ENCODE data around the gene GIMAP6. TPM values are rescaled to one million over a fixed set of nuclear protein-coding genes. Genes with fewer than 3 reads are reported as not detected.
"Not testable (repeated sequence)": the region's sequence is repeated elsewhere in the genome, so short reads cannot be mapped to it uniquely, and the experiment has no call there.

The GIMAP6 gene
- total and polyA plus RNA-seq, 2 of the 4 experiments (the other 2 are of a cell fraction), result not detected

GRCh38 chr7:150663802-150664494 lies 31.8 kb upstream of the GIMAP6 start:
- Histone ChIP-seq H2BK20ac (ENCODE audit: low read depth, low read length) (no peak overlapping the region), H3K14ac (replicated peaks; ENCODE audit: low read depth, low read length) (no peak overlapping the region), H3K27ac (ENCODE audit: insufficient read depth, low read length) (no peak overlapping the region), H3K4ac (ENCODE audit: low read depth, low read length) (no peak overlapping the region), H3K27me3 (ENCODE audit: control insufficient read depth, insufficient read depth, low read length) (no peaks in the 10 kb centered on the region), H3K9ac (ENCODE audit: low read depth, low read length) (no peak overlapping the region), H3K36me3 (ENCODE audit: control insufficient read depth, insufficient read depth, low read length) (no peaks in the 10 kb centered on the region), H3K9me3 (ENCODE audit: control insufficient read depth, insufficient read depth, low read length) (peaks cover 14% of the 10 kb centered on the region), H4K5ac (ENCODE audit: low read depth, low read length) (no peak overlapping the region), H3K4me2 (ENCODE audit: low read depth, low read length) (no peak overlapping the region), H3K4me3 (ENCODE audit: insufficient read depth, low read depth, low read length) (no peak overlapping the region), H2AFZ (replicated peaks; ENCODE audit: low read length, poor library complexity) (no peak overlapping the region), H3K4me1 (ENCODE audit: control insufficient read depth, insufficient read depth, low read length) (no peaks in the 10 kb centered on the region), H3K56ac (ENCODE audit: extremely low read depth, insufficient read depth, low read length) (no peak overlapping the region), H3K23ac (ENCODE audit: low read depth, low read length) (no peak overlapping the region), H3K79me1 (ENCODE audit: low read depth in 1 of 2, low read length in 2 of 2) (no peaks in the 10 kb centered on the region), H4K8ac (ENCODE audit: low read depth in 2 of 2, low read length in 2 of 2) (no peak overlapping the region), H2AK9ac (replicated peaks; ENCODE audit: low read depth, low read length, poor library complexity) (no peak overlapping the region), H3K18ac (ENCODE audit: low read depth, low read length) (no peak overlapping the region), H4K20me1 (ENCODE audit: insufficient read depth, low read length) (no peaks in the 10 kb centered on the region), H2AK5ac (ENCODE audit: low read depth, low read length) (no peak overlapping the region), H2BK15ac (ENCODE audit: low read depth, low read length) (no peak overlapping the region), H4K91ac (ENCODE audit: insufficient read depth, low read depth, low read length) (no peak overlapping the region), H2BK5ac (ENCODE audit: low read depth, low read length, poor library complexity, severe bottlenecking) (no peak overlapping the region), H2BK120ac (ENCODE audit: low read depth, low read length) (no peak overlapping the region), H3K9me1 (ENCODE audit: insufficient read depth, low read length) (no peaks in the 10 kb centered on the region)
- TF ChIP-seq RCOR1 (IDR thresholded peaks at IDR 0.05; ENCODE audit: insufficient replicate concordance, low read length) (no peak), CEBPB (IDR thresholded peaks at IDR 0.05; ENCODE audit: low read depth, low read length) (no peak), RFX5 (IDR thresholded peaks at IDR 0.05; ENCODE audit: low read depth, low read length) (no peak), ELK1 (IDR thresholded peaks at IDR 0.05; ENCODE audit: borderline replicate concordance, low read depth, low read length) (no peak)
- dilution Hi-C loops (cut with HindIII; ENCODE audit: low sequenced_read_pairs, unreplicated experiment) (no loop called here), intact Hi-C loops (cut with micrococcal nuclease) (no loop called here), in situ Hi-C loops (cut with MboI; ENCODE audit: low sequenced_read_pairs) (no loop called here)
- ChIA-PET CTCF (no interaction called here), POLR2A (ENCODE audit: unreplicated experiment) (no interaction called here)
- DNase-seq (no peak), ATAC-seq (ENCODE audit: low read depth) (no peak)
- WGBS, 2 experiments (ENCODE audit: extremely low coverage in 2 of 2, insufficient read length in 1 of 2), result no CpG with 5 or more reads among the region's 4 CpGs
- BruUV-seq (replicated peaks), result no TSS peak

- H4K8ac ChIP-seq (ENCODE audit: low read depth in 2 of 2, low read length in 2 of 2); H2BK20ac ChIP-seq (ENCODE audit: low read depth, low read length); BruUV-seq (replicated peaks): not testable (repeated sequence)
Measured at GRCh38 chr7:150662821-150663220, 30.6 kb upstream of the GIMAP6 start.

More at GRCh38 chr7:150662821-150663220, 30.6 kb upstream of the GIMAP6 start:
- H3K9me3 ChIP-seq (ENCODE audit: control insufficient read depth, insufficient read depth, low read length), result peaks cover 13% of the 10 kb centered on the region
- H3K4me2 ChIP-seq (ENCODE audit: low read depth, low read length); H3K36me3 ChIP-seq (ENCODE audit: control insufficient read depth, insufficient read depth, low read length); H3K27ac ChIP-seq (ENCODE audit: insufficient read depth, low read length); H3K14ac ChIP-seq (replicated peaks; ENCODE audit: low read depth, low read length); ATAC-seq (ENCODE audit: low read depth); H2BK15ac ChIP-seq (ENCODE audit: low read depth, low read length); H3K4ac ChIP-seq (ENCODE audit: low read depth, low read length); H3K18ac ChIP-seq (ENCODE audit: low read depth, low read length); H4K20me1 ChIP-seq (ENCODE audit: insufficient read depth, low read length); H2AK9ac ChIP-seq (replicated peaks; ENCODE audit: low read depth, low read length, poor library complexity); in situ Hi-C loops (cut with MboI; ENCODE audit: low sequenced_read_pairs); POLR2A ChIA-PET (ENCODE audit: unreplicated experiment); H3K27me3 ChIP-seq (ENCODE audit: control insufficient read depth, insufficient read depth, low read length); H3K4me1 ChIP-seq (ENCODE audit: control insufficient read depth, insufficient read depth, low read length); H4K91ac ChIP-seq (ENCODE audit: insufficient read depth, low read depth, low read length); H3K9ac ChIP-seq (ENCODE audit: low read depth, low read length); dilution Hi-C loops (cut with HindIII; ENCODE audit: low sequenced_read_pairs, unreplicated experiment); intact Hi-C loops (cut with micrococcal nuclease); H3K4me3 ChIP-seq (ENCODE audit: insufficient read depth, low read depth, low read length); H3K56ac ChIP-seq (ENCODE audit: extremely low read depth, insufficient read depth, low read length); CTCF ChIA-PET; DNase-seq; H2BK120ac ChIP-seq (ENCODE audit: low read depth, low read length); H2BK5ac ChIP-seq (ENCODE audit: low read depth, low read length, poor library complexity, severe bottlenecking); H2AFZ ChIP-seq (replicated peaks; ENCODE audit: low read length, poor library complexity); H2AK5ac ChIP-seq (ENCODE audit: low read depth, low read length); H3K23ac ChIP-seq (ENCODE audit: low read depth, low read length); H3K79me1 ChIP-seq (ENCODE audit: low read depth in 1 of 2, low read length in 2 of 2); H4K5ac ChIP-seq (ENCODE audit: low read depth, low read length); H3K9me1 ChIP-seq (ENCODE audit: insufficient read depth, low read length): not testable (repeated sequence)
